Fibroblast of lung (primary cell): ENCODE data around the gene KRAS. TPM values are rescaled to one million over a fixed set of nuclear protein-coding genes. Genes with fewer than 3 reads are reported as not detected.
A peak's percentile ranks its signal among the peaks of the same experiment; 100 is the strongest.

Experiments
- DNase-seq, 2 donors: peaks; one replicate each; pipeline versions ENCODE4 v3.0.0 to v3.0.0-alpha.2; 2010; ENCODE audit warnings: low read depth in 2 of 2
- H2AFZ ChIP-seq: 2 replicates; pipeline ENCODE4 v1.5.1; 2012; ENCODE audit warnings: low read length, control low read depth, inconsistent platforms
- H3K27ac ChIP-seq: 2 replicates; pipeline ENCODE4 v1.5.1; 2011; ENCODE audit warnings: low read length, control low read depth; ENCODE audit not compliant: insufficient read depth
- H3K27me3 ChIP-seq: 2 replicates; pipeline ENCODE4 v1.5.1; 2011; ENCODE audit warnings: mild to moderate bottlenecking, low read length; ENCODE audit not compliant: control insufficient read depth, insufficient read depth
- H3K36me3 ChIP-seq: 2 replicates; pipeline ENCODE4 v1.5.1; 2011; ENCODE audit warnings: low read length; ENCODE audit not compliant: control insufficient read depth, insufficient read depth
- H3K4me1 ChIP-seq: 2 replicates; pipeline ENCODE4 v1.5.1; 2011; ENCODE audit warnings: low read length; ENCODE audit not compliant: control insufficient read depth, insufficient read depth; ENCODE audit errors: extremely low read depth
- H3K4me2 ChIP-seq: 2 replicates; pipeline ENCODE4 v1.5.1; 2011; ENCODE audit warnings: low read length, control low read depth; ENCODE audit not compliant: insufficient read depth; ENCODE audit errors: extremely low read depth
- H3K4me3 ChIP-seq, 4 experiments: fragments of 200-600 bp in 1 of 4; sonication (generic) in 1 of 4; replicated peaks in 1 of 4; 2 replicates each; pipeline ENCODE4 v1.5.1; 2011 to 2016; ENCODE audit warnings: low read length in 4 of 4, low read depth in 3 of 4, mild to moderate bottlenecking in 3 of 4, control low read depth in 2 of 4, inconsistent platforms in 1 of 4, mixed read lengths in 1 of 4; ENCODE audit not compliant: insufficient read depth in 1 of 4; ENCODE audit errors: control extremely low read depth in 1 of 4
- H3K79me2 ChIP-seq: 2 replicates; pipeline ENCODE4 v1.5.1; 2012; ENCODE audit warnings: mild to moderate bottlenecking, low read length, inconsistent platforms; ENCODE audit not compliant: control insufficient read depth, insufficient read depth
- H3K9ac ChIP-seq: 2 replicates; pipeline ENCODE4 v1.5.1; 2011; ENCODE audit warnings: mild to moderate bottlenecking, low read length, control low read depth; ENCODE audit not compliant: insufficient read depth
- H3K9me3 ChIP-seq: 2 replicates; pipeline ENCODE4 v1.5.1; 2012; ENCODE audit warnings: low read depth, low read length; ENCODE audit not compliant: control insufficient read depth, insufficient read depth
- H4K20me1 ChIP-seq: 2 replicates; pipeline ENCODE4 v1.5.1; 2011; ENCODE audit warnings: low read length; ENCODE audit not compliant: control insufficient read depth, insufficient read depth; ENCODE audit errors: extremely low read depth
- CTCF ChIP-seq, 2 donors: IDR thresholded peaks in 1 of 2; conservative IDR thresholded peaks in 1 of 2; 1 replicate in 1 of 2; 2 replicates in 1 of 2; pipeline ENCODE4 v1.5.1; 2011 to 2012; ENCODE audit warnings: low read length in 2 of 2, control low read depth in 1 of 2, inconsistent platforms in 1 of 2, low read depth in 1 of 2, mild to moderate bottlenecking in 1 of 2
- EZH2 ChIP-seq: IDR thresholded peaks from 2 replicates; pipeline ENCODE4 v1.5.1; 2012; ENCODE audit warnings: low read length, control low read depth, mild to moderate bottlenecking; ENCODE audit errors: missing control alignments
- polyA plus RNA-seq, 2 donors: library from polyadenylated mRNA; depleted of rRNA in 1 of 2; stranded (reverse) in 1 of 2; unstranded in 1 of 2; fragments of >200 nt; gene quantifications; 2 replicates each; pipeline ENCODE4 v1.2.1, GENCODE V29; 2011 to 2012; ENCODE audit warnings: missing spikeins in 1 of 2
- total RNA-seq: library from RNA; depleted of rRNA; stranded (reverse); fragments of >200 nt; gene quantifications from 2 replicates; pipeline ENCODE4 v1.2.1, GENCODE V29; 2014

The KRAS gene
- total and polyA plus RNA-seq, 2 donors (not counting 1 experiment from before 2014, with no cell fraction given): 15.0 to 31.3 TPM

- Histone ChIP-seq H3K79me2 (no peaks in the 10 kb centered on the region), H3K4me1 (no peaks in the 10 kb centered on the region), H3K36me3 (no peaks in the 10 kb centered on the region), H3K9ac (no peak overlapping the region), H3K27ac (no peak overlapping the region), H3K4me3 (no peak overlapping the region), H3K4me2 (no peak overlapping the region), H3K27me3 (no peaks in the 10 kb centered on the region), H3K9me3 (no peaks in the 10 kb centered on the region), H4K20me1 (no peaks in the 10 kb centered on the region), H2AFZ (no peak overlapping the region)
- TF ChIP-seq CTCF (conservative IDR thresholded peaks at IDR 0.05 in 1 of 2, IDR thresholded peaks at IDR 0.05 in 1 of 2; ENCODE audit: low read depth in 1 of 2, low read length in 2 of 2) (no peak), EZH2 (no peak)
- DNase-seq: no peak
Observed at GRCh38 chr12:25182765-25183164, 68.0 kb downstream of the KRAS start.

DNA sequence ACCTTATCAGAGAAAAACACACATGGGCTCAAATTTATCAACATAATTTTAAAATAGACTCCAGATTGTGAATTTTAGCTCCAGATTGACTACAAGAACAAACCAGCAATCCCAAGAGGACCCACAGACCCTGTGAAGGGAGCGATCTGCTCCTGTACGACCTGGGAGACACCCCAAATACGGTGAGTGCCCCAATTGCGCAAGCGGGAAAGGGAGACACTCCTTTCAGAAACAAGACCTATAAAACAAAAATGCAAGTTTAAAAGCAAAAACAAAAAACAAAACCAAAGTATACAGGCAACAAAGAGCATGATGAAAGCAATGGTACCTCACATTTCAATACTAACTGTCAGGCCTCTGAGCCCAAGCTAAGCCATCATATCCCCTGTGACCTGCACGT, 87.9 kb downstream of the KRAS start:
- Histone ChIP-seq H3K79me2 (no peaks in the 10 kb centered on the region), H2AFZ (no peak overlapping the region), H3K4me1 (no peaks in the 10 kb centered on the region), H3K9ac (no peak overlapping the region), H4K20me1 (no peaks in the 10 kb centered on the region), H3K27ac (no peak overlapping the region), H3K27me3 (peaks cover 4% of the 10 kb centered on the region), H3K9me3 (no peaks in the 10 kb centered on the region), H3K4me3 (no peak overlapping the region), H3K4me2 (no peak overlapping the region), H3K36me3 (no peaks in the 10 kb centered on the region)
- TF ChIP-seq EZH2 (no peak), CTCF (conservative IDR thresholded peaks at IDR 0.05 in 1 of 2, IDR thresholded peaks at IDR 0.05 in 1 of 2; ENCODE audit: low read depth in 1 of 2, low read length in 2 of 2) (no peak)
- no peak for DNase-seq

DNA sequence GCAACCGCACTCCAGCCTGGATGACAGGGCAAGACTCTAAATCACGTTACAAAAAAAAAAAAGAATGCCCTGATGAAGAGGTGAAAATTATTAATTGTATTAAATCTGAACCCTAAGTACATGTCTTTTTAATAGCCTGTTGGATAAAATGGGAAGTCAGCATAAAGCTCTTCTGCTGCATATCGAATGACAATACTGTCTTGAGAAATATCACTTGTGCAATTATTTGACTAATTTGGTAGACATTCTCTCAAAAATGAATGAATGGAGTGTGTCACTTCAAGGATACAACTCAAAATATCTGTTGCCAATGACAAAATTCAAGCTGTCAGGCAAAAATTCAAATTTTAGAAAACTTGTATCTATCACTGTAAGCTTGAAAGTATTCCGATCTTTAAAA, 94.7 kb downstream of the KRAS start:
- no peaks in the 10 kb centered on the region for H3K9me3 ChIP-seq

More for the DNA sequence above, 94.7 kb downstream of the KRAS start:
- Histone ChIP-seq H3K36me3 (no peaks in the 10 kb centered on the region), H3K4me1 (peaks cover 7% of the 10 kb centered on the region), H3K4me3 (no peak overlapping the region), H3K79me2 (no peaks in the 10 kb centered on the region), H3K27ac (no peak overlapping the region), H3K27me3 (no peaks in the 10 kb centered on the region), H3K9ac (no peak overlapping the region), H2AFZ (no peak overlapping the region), H3K4me2 (no peak overlapping the region), H4K20me1 (no peaks in the 10 kb centered on the region)
- no peak for TF ChIP-seq EZH2
- TF ChIP-seq CTCF (conservative IDR thresholded peaks at IDR 0.05 in 1 of 2, IDR thresholded peaks at IDR 0.05 in 1 of 2; ENCODE audit: low read depth in 1 of 2, low read length in 2 of 2): no peak
- peak in 1 of 2 donors; percentile 17 for DNase-seq
